ENCODE measurements around the gene CCDC141. TPM values are rescaled to one million over a fixed set of nuclear protein-coding genes. Genes with fewer than 3 reads are reported as not detected.

CCDC141 gene
- polyA plus RNA-seq, 1 donor from 2014 or later: 0.27 TPM

DNA sequence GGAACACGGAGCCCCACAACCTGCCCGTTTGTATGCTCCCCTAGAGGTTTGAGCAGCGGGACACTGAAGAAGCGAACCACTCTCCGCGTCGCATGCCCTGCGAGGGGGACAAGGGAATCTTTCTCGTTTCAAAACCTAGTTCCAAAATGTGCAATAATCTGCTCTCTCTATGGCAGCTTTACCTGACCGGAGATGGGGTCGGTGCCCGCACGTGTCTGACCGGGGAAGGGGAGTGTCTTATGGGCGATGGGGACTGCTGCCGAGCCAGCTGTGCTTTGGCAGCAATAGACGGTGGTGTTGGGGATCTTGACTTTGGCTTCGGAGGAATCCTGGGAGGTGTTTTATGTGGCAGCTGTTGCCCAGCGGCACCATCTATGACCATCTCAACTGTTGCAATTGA, 250.6 kb downstream of the CCDC141 start:
- H3K9ac ChIP-seq (ENCODE audit: low read length): no peak overlapping the region
- no peak overlapping the region for H3K27ac ChIP-seq (ENCODE audit: low read length)
- H3K36me3 ChIP-seq (ENCODE audit: insufficient read depth, low read length): no peaks in the 10 kb centered on the region
- TF ChIP-seq SMC3 (conservative IDR thresholded peaks at IDR 0.05; ENCODE audit: poor library complexity) (no peak), POLR2AphosphoS5 (IDR thresholded peaks at IDR 0.05) (no peak), MXI1 (conservative IDR thresholded peaks at IDR 0.05; ENCODE audit: poor library complexity, severe bottlenecking) (no peak), TAF1 (IDR thresholded peaks at IDR 0.05; ENCODE audit: low read depth) (no peak), EZH2 (IDR thresholded peaks at IDR 0.05; ENCODE audit: borderline replicate concordance, insufficient read depth, low read length, poor library complexity, severe bottlenecking) (no peak)
- TF ChIP-seq, protein P1, sequence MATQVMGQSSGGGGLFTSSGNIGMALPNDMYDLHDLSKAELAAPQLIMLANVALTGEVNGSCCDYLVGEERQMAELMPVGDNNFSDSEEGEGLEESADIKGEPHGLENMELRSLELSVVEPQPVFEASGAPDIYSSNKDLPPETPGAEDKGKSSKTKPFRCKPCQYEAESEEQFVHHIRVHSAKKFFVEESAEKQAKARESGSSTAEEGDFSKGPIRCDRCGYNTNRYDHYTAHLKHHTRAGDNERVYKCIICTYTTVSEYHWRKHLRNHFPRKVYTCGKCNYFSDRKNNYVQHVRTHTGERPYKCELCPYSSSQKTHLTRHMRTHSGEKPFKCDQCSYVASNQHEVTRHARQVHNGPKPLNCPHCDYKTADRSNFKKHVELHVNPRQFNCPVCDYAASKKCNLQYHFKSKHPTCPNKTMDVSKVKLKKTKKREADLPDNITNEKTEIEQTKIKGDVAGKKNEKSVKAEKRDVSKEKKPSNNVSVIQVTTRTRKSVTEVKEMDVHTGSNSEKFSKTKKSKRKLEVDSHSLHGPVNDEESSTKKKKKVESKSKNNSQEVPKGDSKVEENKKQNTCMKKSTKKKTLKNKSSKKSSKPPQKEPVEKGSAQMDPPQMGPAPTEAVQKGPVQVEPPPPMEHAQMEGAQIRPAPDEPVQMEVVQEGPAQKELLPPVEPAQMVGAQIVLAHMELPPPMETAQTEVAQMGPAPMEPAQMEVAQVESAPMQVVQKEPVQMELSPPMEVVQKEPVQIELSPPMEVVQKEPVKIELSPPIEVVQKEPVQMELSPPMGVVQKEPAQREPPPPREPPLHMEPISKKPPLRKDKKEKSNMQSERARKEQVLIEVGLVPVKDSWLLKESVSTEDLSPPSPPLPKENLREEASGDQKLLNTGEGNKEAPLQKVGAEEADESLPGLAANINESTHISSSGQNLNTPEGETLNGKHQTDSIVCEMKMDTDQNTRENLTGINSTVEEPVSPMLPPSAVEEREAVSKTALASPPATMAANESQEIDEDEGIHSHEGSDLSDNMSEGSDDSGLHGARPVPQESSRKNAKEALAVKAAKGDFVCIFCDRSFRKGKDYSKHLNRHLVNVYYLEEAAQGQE (IDR thresholded peaks at IDR 0.05; ENCODE audit: borderline replicate concordance): no peak
- no peaks in the 10 kb centered on the region for H3K79me2 ChIP-seq (replicated peaks; ENCODE audit: insufficient read depth, low read length)
- H2AFZ ChIP-seq (ENCODE audit: low read depth, low read length): no peak overlapping the region
- H3K4me3 ChIP-seq (ENCODE audit: low read length): no peak overlapping the region
- no peaks in the 10 kb centered on the region for H3K9me3 ChIP-seq (ENCODE audit: low read length)
- H3K9me2 ChIP-seq (ENCODE audit: insufficient read depth, low read length): no peaks in the 10 kb centered on the region
- no peaks in the 10 kb centered on the region for H3K27me3 ChIP-seq (ENCODE audit: insufficient read depth, low read depth, low read length)
- no peaks in the 10 kb centered on the region for H4K20me1 ChIP-seq (ENCODE audit: insufficient read depth)
- H3K4me2 ChIP-seq (ENCODE audit: low read length): no peak overlapping the region
- no peaks in the 10 kb centered on the region for H3F3A ChIP-seq (ENCODE audit: insufficient read depth, low read length, poor library complexity, severe bottlenecking)

DNA sequence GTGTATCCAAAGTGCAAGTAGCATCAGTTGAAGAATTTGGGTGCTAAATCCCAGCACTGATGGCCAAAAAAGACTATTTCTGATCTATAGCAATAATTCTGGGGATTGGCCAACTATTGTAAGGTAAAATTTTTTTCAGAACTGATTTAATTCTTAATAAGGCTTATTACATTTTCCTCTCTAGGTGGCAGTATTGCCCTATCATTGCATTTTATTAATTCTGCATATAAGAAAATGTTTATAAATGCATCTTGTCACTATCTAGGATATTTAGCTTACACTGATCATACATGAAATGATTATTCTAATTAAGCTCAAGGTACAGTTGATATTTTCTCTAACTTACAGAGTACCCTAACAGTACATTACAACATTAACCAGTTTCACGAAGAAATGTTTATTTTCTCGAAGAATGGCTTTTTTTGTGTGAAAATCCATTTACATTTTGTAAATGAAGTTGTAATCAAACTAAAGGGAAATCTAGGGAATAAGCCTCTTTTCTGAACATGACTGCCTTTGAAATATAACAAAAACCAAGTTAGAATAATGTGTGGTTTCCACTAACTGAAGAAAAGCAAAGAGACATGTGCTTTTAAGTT, 253.8 kb downstream of the CCDC141 start:
- Histone ChIP-seq H3K79me2 (replicated peaks; ENCODE audit: insufficient read depth, low read length) (no peaks in the 10 kb centered on the region), H3K9me2 (ENCODE audit: insufficient read depth, low read length) (no peaks in the 10 kb centered on the region), H3F3A (ENCODE audit: insufficient read depth, low read length, poor library complexity, severe bottlenecking) (no peaks in the 10 kb centered on the region), H3K4me2 (ENCODE audit: low read length) (no peak overlapping the region), H3K27me3 (ENCODE audit: insufficient read depth, low read depth, low read length) (no peaks in the 10 kb centered on the region), H3K27ac (ENCODE audit: low read length) (no peak overlapping the region), H3K36me3 (ENCODE audit: insufficient read depth, low read length) (no peaks in the 10 kb centered on the region), H3K9me3 (ENCODE audit: low read length) (no peaks in the 10 kb centered on the region), H3K4me3 (ENCODE audit: low read length) (no peak overlapping the region), H4K20me1 (ENCODE audit: insufficient read depth) (no peaks in the 10 kb centered on the region), H2AFZ (ENCODE audit: low read depth, low read length) (no peak overlapping the region), H3K9ac (ENCODE audit: low read length) (no peak overlapping the region)
- TF ChIP-seq EP300 (conservative IDR thresholded peaks at IDR 0.05; ENCODE audit: poor library complexity, severe bottlenecking) (no peak), MXI1 (conservative IDR thresholded peaks at IDR 0.05; ENCODE audit: poor library complexity, severe bottlenecking) (no peak), EZH2 (IDR thresholded peaks at IDR 0.05; ENCODE audit: borderline replicate concordance, insufficient read depth, low read length, poor library complexity, severe bottlenecking) (no peak), SMC3 (conservative IDR thresholded peaks at IDR 0.05; ENCODE audit: poor library complexity) (peak; percentile 88), RAD21 (conservative IDR thresholded peaks at IDR 0.05) (peak; percentile 91), TAF1 (IDR thresholded peaks at IDR 0.05; ENCODE audit: low read depth) (no peak), POLR2AphosphoS5 (IDR thresholded peaks at IDR 0.05) (no peak)
- TF ChIP-seq, protein P2, sequence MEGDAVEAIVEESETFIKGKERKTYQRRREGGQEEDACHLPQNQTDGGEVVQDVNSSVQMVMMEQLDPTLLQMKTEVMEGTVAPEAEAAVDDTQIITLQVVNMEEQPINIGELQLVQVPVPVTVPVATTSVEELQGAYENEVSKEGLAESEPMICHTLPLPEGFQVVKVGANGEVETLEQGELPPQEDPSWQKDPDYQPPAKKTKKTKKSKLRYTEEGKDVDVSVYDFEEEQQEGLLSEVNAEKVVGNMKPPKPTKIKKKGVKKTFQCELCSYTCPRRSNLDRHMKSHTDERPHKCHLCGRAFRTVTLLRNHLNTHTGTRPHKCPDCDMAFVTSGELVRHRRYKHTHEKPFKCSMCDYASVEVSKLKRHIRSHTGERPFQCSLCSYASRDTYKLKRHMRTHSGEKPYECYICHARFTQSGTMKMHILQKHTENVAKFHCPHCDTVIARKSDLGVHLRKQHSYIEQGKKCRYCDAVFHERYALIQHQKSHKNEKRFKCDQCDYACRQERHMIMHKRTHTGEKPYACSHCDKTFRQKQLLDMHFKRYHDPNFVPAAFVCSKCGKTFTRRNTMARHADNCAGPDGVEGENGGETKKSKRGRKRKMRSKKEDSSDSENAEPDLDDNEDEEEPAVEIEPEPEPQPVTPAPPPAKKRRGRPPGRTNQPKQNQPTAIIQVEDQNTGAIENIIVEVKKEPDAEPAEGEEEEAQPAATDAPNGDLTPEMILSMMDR (IDR thresholded peaks at IDR 0.05; ENCODE audit: poor library complexity, severe bottlenecking): peak; percentile 87
- TF ChIP-seq, protein P1 (IDR thresholded peaks at IDR 0.05; ENCODE audit: borderline replicate concordance): no peak

Data from neural cell (in vitro differentiated cells).